ENCODE data around the gene BAIAP2L2.

Gene BAIAP2L2

GRCh38 chr22:38049812-38050619 is 60.5 kb downstream of the BAIAP2L2 start:
- TF ChIP-seq, protein P1, sequence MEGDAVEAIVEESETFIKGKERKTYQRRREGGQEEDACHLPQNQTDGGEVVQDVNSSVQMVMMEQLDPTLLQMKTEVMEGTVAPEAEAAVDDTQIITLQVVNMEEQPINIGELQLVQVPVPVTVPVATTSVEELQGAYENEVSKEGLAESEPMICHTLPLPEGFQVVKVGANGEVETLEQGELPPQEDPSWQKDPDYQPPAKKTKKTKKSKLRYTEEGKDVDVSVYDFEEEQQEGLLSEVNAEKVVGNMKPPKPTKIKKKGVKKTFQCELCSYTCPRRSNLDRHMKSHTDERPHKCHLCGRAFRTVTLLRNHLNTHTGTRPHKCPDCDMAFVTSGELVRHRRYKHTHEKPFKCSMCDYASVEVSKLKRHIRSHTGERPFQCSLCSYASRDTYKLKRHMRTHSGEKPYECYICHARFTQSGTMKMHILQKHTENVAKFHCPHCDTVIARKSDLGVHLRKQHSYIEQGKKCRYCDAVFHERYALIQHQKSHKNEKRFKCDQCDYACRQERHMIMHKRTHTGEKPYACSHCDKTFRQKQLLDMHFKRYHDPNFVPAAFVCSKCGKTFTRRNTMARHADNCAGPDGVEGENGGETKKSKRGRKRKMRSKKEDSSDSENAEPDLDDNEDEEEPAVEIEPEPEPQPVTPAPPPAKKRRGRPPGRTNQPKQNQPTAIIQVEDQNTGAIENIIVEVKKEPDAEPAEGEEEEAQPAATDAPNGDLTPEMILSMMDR (IDR thresholded peaks at IDR 0.05; ENCODE audit: low read depth, low read length, missing control alignments), result no peak
- H3K4me3 ChIP-seq (replicated peaks; ENCODE audit: low read depth, low read length), result no peak overlapping the region
- no peak for DNase-seq (ENCODE audit: extremely low read depth, low read depth)

GRCh38 chr22:38046070-38046748 is 64.3 kb downstream of the BAIAP2L2 start:
- H3K4me3 ChIP-seq (replicated peaks; ENCODE audit: low read depth, low read length), result no peak overlapping the region
- TF ChIP-seq, protein P1 (IDR thresholded peaks at IDR 0.05; ENCODE audit: low read depth, low read length, missing control alignments), result no peak
- DNase-seq (ENCODE audit: extremely low read depth, low read depth), result no peak

DNA sequence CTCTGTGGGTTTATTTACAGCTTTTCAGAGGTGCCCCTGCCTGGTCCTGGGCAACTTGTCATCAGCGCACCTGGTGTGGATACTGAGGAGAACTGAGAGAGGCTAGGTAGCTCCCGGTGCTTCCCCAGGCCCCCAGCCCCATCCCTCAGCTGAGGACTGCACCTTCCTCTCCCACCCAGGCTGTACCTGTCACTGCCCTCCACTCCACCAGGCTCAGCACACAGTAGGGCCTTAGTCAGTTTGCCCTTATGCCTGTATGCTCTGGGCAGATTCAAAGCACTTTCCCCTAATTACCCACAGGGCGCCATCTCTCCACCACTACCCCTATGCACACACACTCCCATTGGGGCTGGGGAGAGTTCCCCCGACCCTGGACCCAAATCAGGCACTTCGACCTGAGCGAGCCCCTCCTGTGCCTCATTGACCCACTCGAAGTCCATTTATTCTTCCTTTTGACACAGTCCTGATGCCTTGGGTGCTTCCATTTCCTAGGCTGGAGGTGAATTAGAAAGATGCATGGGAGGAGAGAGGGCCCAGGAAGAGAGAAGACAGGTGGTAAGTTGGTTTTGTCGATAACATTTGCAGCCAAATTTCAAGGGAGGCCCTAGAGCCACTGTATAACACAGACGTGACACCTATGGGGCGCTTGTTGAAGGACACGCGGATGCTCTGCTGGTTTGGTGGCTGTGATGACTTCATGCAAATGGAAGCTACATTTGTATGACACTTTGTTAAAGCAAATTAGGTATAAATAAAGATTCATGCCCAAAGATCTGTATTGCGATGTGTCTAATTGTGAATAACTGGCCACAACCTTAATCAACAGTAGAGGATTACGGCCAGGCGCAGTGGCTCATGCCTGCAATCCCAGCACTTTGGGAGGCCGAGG is 67.1 kb downstream of the BAIAP2L2 start:
- no peak overlapping the region for H3K4me3 ChIP-seq (replicated peaks; ENCODE audit: low read depth, low read length)
- TF ChIP-seq, protein P1 (IDR thresholded peaks at IDR 0.05; ENCODE audit: low read depth, low read length, missing control alignments), result no peak
- DNase-seq (ENCODE audit: extremely low read depth, low read depth), result no peak

DNA sequence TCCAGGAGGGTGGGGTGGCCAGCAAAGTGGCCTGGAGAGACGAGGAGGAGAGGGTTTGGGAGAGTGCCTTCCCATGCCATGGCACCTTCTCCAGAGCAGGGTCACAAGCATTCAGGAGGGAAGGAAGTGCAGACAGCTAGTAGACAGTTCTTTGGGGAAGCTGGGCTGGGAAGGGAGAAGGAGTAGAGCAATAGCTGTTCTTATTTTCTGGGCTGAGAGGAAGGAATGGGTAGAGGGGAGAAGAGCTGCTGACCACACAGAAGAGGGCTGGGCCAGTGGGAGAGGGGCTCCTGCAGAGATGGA is 68.0 kb downstream of the BAIAP2L2 start:
- no peak for DNase-seq (ENCODE audit: extremely low read depth, low read depth)
- TF ChIP-seq, protein P1 (IDR thresholded peaks at IDR 0.05; ENCODE audit: low read depth, low read length, missing control alignments), result no peak
- no peak overlapping the region for H3K4me3 ChIP-seq (replicated peaks; ENCODE audit: low read depth, low read length)

- TF ChIP-seq, protein P1 (IDR thresholded peaks at IDR 0.05; ENCODE audit: low read depth, low read length, missing control alignments), result no peak
- H3K4me3 ChIP-seq (replicated peaks; ENCODE audit: low read depth, low read length), result no peak overlapping the region
Measured at GRCh38 chr22:38041760-38042487, 68.6 kb downstream of the BAIAP2L2 start.

More at GRCh38 chr22:38041760-38042487, 68.6 kb downstream of the BAIAP2L2 start:
- no peak for DNase-seq (ENCODE audit: extremely low read depth, low read depth)

Measured in HFF-Myc (cell line).